Measurements from ENCODE around the gene PPP3CA.
"Not testable (repeated sequence)": the region's sequence is repeated elsewhere in the genome, so short reads cannot be mapped to it uniquely, and the experiment has no call there.

Gene PPP3CA

DNA sequence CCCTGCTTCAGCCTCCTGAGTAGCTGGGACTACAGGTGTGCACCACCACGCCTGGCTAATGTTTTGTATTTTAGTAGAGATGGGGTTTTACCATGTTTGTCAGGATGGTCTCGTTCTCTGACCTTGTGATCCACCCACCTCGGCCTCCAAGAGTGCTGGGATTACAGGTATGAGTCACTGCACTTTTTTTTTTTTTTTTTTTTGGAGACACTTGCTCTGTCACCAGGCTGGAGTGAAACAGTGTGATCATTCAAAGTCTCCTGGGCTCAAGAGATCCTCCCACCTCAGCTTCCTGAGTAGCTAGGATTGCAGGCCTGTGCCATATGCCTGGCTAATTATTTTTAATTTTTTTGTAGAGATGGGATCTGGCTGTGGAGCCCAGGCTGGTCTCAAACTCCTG is 338.8 kb downstream of the PPP3CA start:
- DNase-seq (ENCODE audit: low spot score) = no peak

DNA sequence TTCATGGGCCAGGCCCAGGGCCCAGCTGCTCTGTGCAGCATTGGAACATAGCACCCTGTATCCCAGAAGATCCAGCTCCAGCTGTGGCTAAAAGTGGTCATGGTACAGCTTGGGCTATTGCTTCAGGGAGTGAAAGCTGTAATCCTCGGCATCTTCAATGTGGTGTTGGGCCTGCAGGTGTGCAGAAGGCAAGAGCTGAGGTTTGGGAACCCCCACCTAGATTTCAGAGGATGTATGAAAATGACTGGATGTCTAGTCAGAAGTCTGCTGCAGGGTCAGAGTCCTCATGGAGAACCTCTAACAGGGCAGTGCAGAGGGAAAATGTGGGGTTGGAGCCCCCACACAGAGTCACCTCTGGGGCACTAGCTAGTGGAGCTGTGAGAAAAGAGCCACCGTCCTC is 341.7 kb downstream of the PPP3CA start:
- no peak for DNase-seq (ENCODE audit: low spot score)

DNA sequence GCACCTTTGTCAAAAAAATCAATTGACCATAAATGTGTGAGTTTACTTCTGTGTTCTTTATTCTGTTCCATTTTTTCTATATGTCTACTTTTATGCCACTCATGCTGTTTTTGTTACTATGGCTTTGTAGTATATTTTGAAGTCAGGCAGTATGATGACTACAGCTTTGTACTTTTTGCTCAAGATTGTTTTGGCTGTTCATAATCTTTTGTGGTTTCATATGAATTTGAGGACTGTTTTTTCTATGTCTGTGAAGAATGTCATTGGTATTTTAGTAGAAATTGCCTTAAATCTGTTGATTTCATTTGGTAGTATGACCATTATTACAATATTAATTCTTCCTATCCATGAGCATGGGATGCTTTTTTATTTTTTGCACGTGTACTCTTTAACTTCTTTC is 346.8 kb downstream of the PPP3CA start:
- no peak for DNase-seq (ENCODE audit: low spot score)

DNA sequence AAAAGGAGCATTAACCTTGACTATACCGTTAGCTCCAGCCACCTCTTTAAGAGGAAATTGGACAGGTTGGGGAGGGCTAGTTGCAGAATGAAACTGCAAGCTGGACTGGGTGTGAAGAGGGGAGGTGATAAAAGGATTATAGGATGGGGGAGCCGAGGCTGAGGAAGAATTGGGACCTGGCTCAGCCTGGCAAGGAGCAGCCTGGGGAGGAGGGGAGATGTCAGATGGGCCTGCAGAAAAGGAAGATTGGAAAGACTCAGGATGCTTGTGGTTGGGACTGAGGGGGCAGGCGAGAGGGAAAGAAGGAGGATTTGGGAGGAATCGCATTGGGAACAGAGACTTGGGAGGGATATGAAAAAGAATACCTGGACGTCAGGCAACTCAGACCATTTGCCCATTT is 351.7 kb downstream of the PPP3CA start:
- DNase-seq (ENCODE audit: low spot score) = no peak

DNA sequence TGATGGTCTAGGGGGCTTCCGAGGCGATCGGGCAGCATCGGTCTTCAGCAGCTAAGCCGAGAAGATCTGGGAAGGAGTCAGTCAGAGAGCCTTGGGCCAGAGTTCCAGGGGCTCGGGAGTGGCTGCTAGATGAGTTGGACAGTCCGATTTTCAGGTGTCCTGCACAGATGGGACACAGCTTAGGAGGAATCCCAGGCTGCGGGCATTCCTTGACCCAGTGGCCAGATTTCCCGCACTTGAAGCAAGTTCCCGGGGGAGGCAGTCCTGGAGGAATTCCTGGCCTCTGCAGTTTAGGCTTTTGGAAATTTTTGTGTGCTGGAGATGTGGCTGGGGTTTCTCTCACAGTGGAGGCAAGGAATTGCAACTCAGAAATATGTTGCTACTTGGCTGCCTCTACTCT is 352.3 kb downstream of the PPP3CA start:
- DNase-seq (ENCODE audit: low spot score) = not testable (repeated sequence)

DNA sequence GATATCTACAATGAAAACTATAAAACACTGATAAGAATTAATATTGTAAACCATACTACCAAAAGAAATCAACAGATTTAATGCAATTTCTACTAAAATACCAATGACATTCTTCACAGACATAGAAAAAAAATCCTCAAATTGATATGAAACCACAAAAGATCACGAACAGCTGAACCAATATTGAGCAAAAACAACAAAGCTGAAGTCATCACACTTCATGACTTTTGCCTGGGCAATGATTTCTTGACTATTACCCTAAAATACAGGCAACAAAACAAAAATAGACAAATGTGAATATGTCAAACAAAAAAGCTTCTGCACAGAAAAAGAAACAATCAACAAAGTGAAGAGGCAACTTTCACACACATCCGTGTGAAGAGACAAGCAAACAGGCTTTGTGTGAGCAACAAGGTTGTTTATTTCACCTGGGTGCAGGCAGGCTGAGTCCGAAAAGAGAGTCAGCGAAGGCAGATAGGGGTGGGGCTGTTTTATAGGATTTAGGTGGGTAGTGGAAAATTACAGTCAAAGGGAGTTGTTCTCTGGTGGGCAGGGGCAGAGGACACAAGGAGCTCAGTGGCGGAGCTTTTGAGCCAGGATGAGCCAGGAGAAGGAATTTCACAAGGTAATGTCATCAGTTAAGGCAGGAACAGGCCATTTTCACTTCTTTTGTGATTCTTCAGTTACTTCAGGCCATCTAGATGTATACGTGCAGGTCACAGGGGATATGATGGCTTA is 355.8 kb downstream of the PPP3CA start:
- not testable (repeated sequence) for DNase-seq (ENCODE audit: low spot score)

DNA sequence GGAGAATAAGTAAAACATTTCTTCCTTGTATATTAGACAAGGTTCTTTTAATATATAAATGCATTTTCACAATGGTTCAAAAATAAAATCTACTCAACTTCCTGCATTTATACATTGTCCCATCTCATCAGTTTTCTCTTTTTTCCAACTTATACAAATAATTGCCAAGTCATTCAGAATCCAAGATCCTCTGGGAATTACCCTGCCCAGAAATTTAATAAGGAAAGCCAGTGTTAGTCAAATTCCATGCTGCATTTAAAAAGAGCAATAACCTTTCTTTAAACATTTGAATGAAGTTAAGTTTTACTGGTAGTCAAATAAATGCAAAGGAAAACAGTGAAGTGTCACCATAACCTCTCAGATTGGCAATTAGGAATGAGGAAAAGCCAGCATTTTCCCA is 357.9 kb downstream of the PPP3CA start:
- DNase-seq (ENCODE audit: low spot score) = no peak

DNA sequence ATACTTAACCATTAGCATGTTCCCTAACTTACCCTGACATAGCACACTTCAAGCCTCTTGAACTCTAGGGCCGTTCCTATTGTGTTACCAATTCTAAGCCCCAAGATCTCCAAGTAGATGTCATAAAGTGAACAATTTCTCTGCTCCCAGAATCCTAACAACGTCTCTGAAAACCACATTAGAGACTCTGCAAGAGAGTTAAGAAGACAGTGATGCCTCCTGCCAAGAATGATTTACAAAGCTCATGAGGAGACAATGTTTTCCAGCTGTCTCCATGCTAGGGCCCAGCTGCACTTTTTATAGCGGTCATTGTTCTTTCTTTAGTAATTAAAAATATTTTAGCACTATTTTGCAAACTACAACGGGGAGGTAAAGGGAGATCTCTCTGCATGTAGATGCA is 358.4 kb downstream of the PPP3CA start:
- DNase-seq (ENCODE audit: low spot score) = no peak

DNA sequence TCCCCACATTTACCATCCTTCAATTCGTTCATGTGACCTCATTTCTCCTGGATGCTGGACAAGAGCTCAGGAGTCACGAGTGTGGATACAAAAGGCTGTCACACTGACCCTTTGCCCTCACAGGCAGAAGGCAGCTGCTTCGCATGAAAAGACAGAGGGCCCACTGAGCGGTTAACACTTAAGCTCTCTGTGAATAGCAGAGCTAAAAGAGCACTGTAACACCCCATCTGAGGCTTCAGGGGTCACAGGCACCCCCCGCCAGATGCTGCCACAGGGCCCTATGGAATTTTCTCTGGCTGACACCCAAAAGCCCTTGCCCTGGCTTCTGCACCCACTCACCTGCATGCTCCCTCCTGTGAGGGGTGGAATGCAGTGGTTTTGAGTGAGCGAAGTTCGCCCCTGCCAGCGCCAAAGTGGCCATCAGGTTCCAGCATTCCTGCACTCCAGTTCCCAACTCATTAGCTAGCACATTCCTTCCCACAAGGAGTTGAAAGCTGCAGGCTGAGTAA is 360.9 kb downstream of the PPP3CA start:
- peak; percentile 87 for DNase-seq (ENCODE audit: low spot score)

DNA sequence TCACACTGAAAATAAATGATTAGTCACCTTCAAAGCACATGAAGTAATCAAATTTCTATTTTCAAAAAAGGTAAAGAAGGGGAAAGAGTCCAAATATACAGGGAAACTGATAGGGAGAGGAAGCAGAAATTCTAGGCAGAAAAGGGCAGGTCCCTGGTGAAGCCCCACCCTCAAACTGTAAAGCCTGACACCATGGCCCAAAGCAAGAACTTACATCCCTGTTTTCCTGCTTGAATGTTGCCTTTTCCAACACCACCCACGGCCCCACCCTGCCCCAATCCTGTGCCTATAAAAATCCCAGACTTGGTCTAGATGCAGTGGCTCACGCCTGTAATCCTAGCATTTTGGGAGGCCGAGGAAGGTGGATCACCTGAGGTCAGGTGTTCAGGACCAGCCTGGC is 361.8 kb downstream of the PPP3CA start:
- no peak for DNase-seq (ENCODE audit: low spot score)

DNA sequence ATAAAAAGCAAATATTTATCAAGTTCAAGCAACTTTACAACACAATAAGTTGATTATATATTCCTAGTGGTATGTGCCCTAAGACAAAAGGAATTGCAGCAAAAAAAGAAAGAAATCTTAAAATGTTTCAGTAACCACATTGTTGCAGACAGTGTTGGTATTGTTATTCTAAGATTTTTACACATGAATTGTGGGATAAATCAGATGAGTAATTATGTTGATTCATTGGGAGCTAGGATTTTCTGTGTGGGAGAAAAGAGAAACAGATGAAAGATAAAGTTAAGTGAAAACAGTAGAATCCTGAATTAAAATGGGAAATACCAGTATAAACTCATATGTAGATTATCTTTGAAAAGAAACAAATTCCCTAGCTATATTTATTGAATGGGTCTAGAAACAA is 362.4 kb downstream of the PPP3CA start:
- peak; percentile 58 for DNase-seq (ENCODE audit: low spot score)

DNA sequence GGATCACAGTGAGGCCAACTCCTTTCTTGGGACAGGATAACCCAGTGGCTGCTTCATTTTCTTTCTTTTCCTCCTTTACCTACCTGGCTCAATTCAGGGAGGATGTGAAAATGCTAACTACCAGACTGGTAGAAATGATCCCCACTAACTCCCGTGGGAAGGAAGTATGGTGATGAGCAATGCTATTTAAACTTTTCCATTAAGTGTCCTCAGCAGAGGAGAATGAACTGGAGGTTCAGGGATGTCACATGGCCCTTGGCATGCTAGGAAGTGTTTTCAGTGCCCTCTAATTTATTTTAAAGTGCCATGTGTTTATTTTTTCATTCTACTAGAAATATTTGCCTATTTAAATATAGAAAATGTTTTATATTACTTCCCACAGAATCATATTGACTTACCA is 363.9 kb downstream of the PPP3CA start:
- peak; percentile 10 for DNase-seq (ENCODE audit: low spot score)

DNA sequence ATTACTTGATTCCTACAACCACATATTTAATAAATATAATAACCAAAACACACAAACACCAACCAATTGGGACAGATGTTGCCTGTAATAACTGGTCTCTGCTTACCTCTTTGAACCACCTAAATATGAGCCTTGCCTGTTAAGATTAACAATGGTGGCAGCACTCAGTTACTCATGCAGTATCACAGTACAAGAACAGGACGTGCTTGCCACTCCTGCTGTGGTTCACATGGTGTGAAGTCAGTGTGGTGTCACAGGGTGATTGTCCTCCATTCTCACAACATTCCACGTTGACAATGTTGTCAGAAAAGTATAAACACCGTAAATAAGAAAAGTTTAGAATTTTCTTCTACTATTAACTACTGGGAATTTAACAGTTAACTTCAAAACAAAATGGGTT is 365.0 kb downstream of the PPP3CA start:
- no peak for DNase-seq (ENCODE audit: low spot score)

DNA sequence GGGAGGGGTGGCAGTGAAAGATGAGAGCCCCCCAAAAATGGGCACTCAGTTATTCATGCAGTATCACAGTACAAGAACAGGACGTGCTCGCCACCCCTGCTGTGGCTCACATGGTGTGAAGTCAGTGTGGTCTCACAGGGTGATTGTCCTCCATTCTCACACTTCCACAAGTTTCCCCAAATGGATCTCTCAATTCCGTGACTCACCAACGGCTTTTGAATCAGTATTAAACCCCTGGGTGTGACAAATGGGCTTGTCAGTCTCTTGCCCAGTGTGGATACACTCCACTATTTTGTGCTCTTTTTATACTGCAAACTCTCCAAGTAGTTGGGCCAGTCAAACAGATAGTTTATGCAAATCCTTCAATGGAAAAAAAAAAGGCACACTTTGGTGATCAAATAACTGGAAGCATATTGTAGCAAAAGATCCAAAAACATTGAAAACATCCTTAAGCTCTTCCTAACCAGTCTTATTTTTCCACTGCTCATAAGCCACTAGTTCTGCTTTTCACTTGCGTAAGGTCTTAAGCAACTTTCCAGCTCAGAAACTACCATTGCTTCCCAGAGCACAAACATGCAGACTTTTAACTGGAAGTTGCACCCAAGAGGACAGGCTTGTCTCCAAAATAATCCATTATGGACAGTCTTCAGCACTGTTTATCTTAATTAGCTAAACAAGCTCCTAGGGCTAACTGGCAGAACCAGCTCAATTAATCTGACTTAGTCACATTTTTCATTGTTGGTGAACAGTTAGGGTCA is 365.7 kb downstream of the PPP3CA start:
- no peak for DNase-seq (ENCODE audit: low spot score)

DNA sequence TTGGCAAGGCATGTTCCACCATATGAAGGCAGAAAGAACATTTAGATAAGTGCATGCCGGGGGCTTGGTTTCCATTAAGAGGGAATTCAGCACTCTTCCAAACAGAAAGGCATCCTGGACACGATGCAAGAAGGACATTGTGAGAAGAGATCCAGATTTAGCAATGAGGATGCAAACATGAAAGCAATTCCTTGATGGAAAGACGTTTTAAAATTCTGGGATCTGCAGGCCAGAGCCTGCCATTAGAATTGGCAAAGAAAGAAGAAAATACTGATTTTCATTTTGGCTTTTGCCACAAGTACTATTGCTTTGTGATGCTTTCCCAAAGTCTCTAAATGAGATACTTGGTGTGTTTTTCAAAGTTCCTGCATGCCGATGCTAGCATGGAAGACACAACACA is 367.6 kb downstream of the PPP3CA start:
- no peak for DNase-seq (ENCODE audit: low spot score)

DNA sequence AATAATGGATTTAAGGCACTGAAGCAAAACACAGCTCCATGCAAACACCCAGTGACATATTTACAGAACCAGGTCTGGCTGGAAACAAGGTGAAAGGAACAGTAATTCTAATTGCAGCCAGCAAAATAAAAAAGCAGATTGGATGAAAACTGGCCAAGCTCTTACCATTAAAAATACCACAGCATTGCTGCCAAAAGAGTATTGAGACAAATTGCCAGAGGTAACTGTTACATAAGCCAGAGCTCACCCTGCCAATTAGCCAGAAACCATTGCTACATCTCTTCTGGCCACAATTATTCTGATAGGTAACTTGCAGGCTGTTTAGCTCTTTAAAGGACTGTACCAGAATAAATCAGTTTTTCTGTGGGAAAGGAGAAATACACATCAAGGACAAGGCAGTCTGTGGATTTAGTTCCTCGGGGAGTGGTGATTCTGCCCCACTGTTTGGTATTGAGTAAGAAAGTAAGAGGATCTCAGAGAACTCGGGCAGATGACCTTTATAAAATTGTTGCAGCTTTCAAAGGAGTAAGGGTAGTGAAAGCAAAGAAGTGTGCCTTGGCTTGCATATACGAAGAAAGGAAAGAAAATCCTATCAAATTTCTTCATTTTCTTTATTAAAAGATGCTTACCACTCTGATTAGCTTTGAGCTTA is 369.5 kb downstream of the PPP3CA start:
- DNase-seq (ENCODE audit: low spot score) = no peak

DNA sequence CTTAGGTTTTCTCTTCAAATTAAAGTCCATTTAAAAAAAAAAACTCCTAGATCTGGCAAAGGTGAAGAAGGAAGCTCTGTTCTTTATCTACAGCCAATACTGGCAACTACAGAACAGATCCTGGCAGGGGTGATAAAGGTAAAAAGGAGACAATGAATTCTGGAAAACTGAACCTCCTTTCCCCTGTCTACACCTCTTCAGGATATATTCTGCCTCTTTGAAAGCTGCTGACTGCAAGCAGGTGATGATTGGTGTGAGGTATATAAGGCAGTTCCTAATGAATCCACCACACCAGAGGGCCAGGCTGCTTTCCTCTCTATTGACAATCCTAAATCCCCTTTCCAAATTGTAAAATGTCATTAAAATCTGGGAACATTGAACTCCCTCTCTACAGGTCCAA is 370.1 kb downstream of the PPP3CA start:
- no peak for DNase-seq (ENCODE audit: low spot score)
